Measurements from ENCODE around the gene MAB21L3. TPM values are rescaled to one million over a fixed set of nuclear protein-coding genes. Genes with fewer than 3 reads are reported as not detected.

Gene MAB21L3
- total RNA-seq, 1 donor from 2014 or later: not detected

GRCh38 chr1:116105996-116106395, 5.2 kb upstream of the MAB21L3 start:
- no peak for ATAC-seq
- intact Hi-C loops (cut with DNase I): no loop called here

GRCh38 chr1:116106646-116107045, 4.6 kb upstream of the MAB21L3 start:
- intact Hi-C loops (cut with DNase I): no loop called here
- DNase-seq (ENCODE audit: low spot score) (no peak), ATAC-seq (no peak)

More at GRCh38 chr1:116105996-116106395, 5.2 kb upstream of the MAB21L3 start:
- no peak for DNase-seq (ENCODE audit: low spot score)

- ATAC-seq: no peak
- DNase-seq (ENCODE audit: low spot score): no peak
- intact Hi-C loops (cut with DNase I): no loop called here
Measured at GRCh38 chr1:116107371-116107770, 3.8 kb upstream of the MAB21L3 start.

GRCh38 chr1:116111524-116112021, 374 bp downstream of the MAB21L3 start:
- ATAC-seq (peak; percentile 34), DNase-seq (ENCODE audit: low spot score) (no peak)
- intact Hi-C loops (cut with DNase I): no loop called here

GRCh38 chr1:116112388-116113140, 1.4 kb downstream of the MAB21L3 start:
- no peak for ATAC-seq

GRCh38 chr1:116113615-116114014, 2.4 kb downstream of the MAB21L3 start:
- DNase-seq (ENCODE audit: low spot score) (no peak), ATAC-seq (peak; percentile 70)
- intact Hi-C loops (cut with DNase I): no loop called here

More at GRCh38 chr1:116112388-116113140, 1.4 kb downstream of the MAB21L3 start:
- intact Hi-C loops (cut with DNase I): no loop called here
- no peak for DNase-seq (ENCODE audit: low spot score)

- DNase-seq (ENCODE audit: low spot score) (no peak), ATAC-seq (no peak)
- intact Hi-C loops (cut with DNase I): no loop called here
Measured at GRCh38 chr1:116115476-116116439, 4.6 kb downstream of the MAB21L3 start.

GRCh38 chr1:116118471-116118870, 7.3 kb downstream of the MAB21L3 start:
- DNase-seq (ENCODE audit: low spot score) (no peak), ATAC-seq (no peak)
- intact Hi-C loops (cut with DNase I): no loop called here

GRCh38 chr1:116119876-116120275, 8.7 kb downstream of the MAB21L3 start:
- ATAC-seq (no peak), DNase-seq (ENCODE audit: low spot score) (no peak)
- intact Hi-C loops (cut with DNase I): no loop called here

- ATAC-seq (peak; percentile 95), DNase-seq (ENCODE audit: low spot score) (no peak)
- intact Hi-C loops (cut with DNase I): no loop called here
Measured at GRCh38 chr1:116122955-116123757, 12.0 kb downstream of the MAB21L3 start.

GRCh38 chr1:116123837-116124533, 12.8 kb downstream of the MAB21L3 start:
- intact Hi-C loops (cut with DNase I): no loop called here
- ATAC-seq (no peak), DNase-seq (ENCODE audit: low spot score) (no peak)

- ATAC-seq: no peak
- intact Hi-C loops (cut with DNase I): no loop called here
- no peak for DNase-seq (ENCODE audit: low spot score)
Measured at GRCh38 chr1:116125758-116126157, 14.6 kb downstream of the MAB21L3 start.

GRCh38 chr1:116126281-116126680, 15.1 kb downstream of the MAB21L3 start:
- DNase-seq (ENCODE audit: low spot score): no peak
- intact Hi-C loops (cut with DNase I): no loop called here
- no peak for ATAC-seq

- ATAC-seq (no peak), DNase-seq (ENCODE audit: low spot score) (no peak)
- intact Hi-C loops (cut with DNase I): no loop called here
Measured at GRCh38 chr1:116127123-116127847, 16.1 kb downstream of the MAB21L3 start.

- intact Hi-C loops (cut with DNase I): no loop called here
- DNase-seq (ENCODE audit: low spot score): no peak
- no peak for ATAC-seq
Measured at GRCh38 chr1:116127848-116128540, 16.8 kb downstream of the MAB21L3 start.

- intact Hi-C loops (cut with DNase I): no loop called here
- no peak for ATAC-seq
- DNase-seq (ENCODE audit: low spot score): no peak
Measured at GRCh38 chr1:116128664-116129063, 17.5 kb downstream of the MAB21L3 start.

GRCh38 chr1:116129537-116129936, 18.3 kb downstream of the MAB21L3 start:
- intact Hi-C loops (cut with DNase I): no loop called here
- DNase-seq (ENCODE audit: low spot score): no peak
- no peak for ATAC-seq

Measured in sciatic nerve (tissue), 2 donors.